ENCODE measurements around the gene THOC7.

THOC7 gene

DNA sequence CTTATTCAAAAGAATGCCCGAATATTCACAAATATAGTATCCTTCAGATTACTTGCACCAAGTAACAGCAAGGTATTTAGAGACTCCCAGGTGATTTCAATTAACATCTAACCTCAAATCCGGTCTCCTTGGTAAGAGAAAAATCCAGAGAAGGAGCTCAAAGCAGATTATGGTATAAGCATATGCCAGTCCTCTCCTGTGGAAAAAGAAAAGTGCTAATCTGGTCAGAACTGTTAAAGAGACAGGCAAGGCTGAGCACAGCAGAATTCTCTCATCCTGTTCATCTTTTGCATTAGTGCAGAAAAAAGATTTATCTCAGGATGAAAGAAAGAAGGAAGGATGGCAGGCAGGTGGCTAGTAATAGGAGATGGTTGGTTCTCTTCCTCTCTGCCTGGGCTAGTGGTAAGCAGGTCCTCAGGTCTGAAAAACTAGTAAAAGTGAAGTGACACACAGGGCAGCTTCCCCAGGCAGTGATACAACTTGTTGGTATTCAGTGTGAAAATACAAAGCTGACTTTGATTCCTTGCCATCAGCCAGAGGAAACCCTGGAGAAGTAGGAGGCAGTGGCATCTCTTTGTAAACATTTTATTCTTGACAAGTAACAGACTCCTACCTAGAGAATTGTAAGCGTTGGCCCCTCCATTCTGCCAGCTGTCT, 14.3 kb upstream of the THOC7 start:
- no peak for DNase-seq

- no peak for DNase-seq
Measured at GRCh38 chr3:63876260-63876659, 12.7 kb upstream of the THOC7 start.

- DNase-seq: no peak
Measured at GRCh38 chr3:63875510-63875909, 11.9 kb upstream of the THOC7 start.

GRCh38 chr3:63874769-63875168, 11.2 kb upstream of the THOC7 start:
- no peak for DNase-seq

DNA sequence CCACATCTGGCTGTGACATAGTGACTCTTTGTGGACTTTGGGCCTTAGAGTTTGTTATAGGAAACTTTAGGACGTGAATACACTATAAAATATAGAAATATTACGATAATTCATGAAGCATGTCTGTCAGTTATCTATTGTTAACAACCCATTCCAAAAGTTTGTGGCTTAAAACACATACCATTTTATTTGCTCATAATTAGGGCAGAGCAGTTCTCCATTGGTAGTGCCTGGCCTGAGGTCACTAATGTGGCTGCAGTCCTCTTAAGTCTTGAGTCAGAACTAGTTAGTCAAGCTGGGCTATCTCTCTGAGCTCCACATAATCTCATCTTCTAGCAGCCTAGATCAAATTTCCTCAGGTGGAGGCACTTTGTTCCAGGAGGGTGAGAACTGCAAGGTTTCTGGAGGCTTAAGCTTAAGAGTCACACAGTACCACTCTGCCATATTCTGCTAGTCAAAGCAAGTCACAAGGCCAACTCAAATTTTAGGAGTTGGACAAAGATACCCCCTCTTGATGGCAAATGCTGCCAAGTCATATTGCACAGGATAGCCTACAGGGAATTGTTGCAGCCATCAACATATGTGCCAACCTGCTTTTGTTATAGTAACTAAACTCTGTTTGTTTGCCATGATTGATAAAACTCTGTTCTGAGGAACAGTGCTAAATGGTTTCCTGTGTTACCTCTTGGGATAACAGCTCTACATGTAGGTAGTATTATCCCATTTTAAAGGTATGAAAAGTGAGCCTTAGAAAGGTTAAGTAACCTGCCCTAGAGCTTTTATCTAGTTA, 8.7 kb upstream of the THOC7 start:
- no peak for DNase-seq

GRCh38 chr3:63870615-63871005, 7.0 kb upstream of the THOC7 start:
- no peak for DNase-seq

DNA sequence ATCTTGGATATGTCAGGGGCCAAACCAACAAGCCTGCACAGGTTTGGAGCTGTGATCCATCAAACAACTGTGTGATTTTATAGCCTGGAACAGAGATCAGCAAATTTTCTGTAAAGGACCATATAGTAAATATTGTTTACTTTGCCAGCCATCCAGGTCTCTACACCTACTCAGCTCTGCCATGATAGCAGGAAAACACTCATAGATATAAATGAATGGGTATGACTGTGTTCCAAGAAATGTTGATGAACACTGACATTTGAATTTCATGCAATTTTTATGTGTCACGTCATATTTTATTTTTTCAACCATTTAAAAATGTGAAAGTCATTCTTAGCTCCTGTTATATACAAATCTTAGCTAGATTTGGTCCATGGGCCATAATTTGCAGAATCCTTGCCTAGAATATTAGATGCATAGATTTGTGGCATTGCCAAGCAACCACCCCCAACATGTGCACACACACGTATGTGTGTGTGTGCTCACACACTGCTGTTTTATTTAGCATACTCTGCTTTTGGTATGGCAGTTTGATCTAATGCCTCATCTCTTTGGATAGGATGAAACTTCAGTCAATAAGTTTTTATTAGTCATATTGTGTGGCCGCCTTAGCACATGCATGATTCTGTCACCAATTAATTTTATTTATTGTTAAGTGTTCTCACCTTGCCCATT, 6.5 kb upstream of the THOC7 start:
- no peak for DNase-seq

DNA sequence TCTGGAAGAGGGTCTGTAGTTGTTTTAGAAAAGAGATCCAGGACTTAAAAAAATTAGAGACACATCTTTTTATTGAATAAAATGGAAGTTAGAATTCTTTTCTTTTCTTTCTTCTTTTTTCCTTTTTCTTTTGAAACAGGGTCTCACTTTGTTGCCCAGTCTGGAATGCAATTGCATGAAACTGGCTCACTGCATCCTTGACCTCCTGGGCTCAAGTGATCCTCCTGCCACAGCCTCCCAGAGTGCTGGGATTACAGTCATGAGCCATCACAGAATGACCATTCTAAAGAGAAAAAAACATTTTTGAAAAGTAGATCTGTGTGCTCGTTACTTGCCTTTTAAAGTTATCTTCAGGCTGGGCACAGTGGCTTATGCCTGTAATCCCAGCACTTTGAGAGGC, 3.6 kb upstream of the THOC7 start:
- DNase-seq: no peak

DNA sequence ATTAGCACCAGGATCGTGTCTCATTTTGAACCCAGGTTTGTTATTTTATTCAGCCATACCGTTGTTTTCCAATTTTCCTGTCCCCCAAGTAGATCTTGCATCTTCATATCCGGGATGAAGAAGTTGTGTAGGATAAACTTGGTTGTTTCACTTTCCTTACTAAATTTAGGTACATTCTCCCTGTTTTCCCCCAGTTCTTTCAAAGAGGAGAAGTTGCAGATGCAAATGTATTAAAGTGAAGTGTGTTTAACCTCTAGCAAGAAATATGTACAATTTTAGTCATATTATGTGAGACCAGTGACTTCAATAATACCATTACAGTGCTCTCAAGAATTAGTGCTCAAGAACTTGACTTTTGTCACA, 1.3 kb upstream of the THOC7 start:
- DNase-seq: no peak

- peak; percentile 48 for DNase-seq
Measured at GRCh38 chr3:63864008-63864964, 681 bp upstream of the THOC7 start.

DNA sequence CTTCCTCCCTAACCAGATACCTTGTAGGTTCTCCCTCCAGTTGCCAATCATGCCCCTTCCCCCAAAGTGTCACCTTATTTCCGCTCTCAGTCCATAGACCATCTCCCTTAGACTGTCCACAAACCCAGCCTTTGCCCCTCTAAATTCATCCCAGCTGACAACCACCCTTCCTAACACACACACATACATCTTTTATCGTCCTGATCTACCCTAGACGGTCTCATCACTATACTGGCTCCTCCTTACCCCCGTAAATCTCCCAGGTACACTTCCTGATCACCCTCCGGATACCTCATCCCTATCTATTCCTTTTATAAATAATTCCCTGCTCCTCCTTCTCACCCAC, 828 bp downstream of the THOC7 start:
- no peak for DNase-seq

GRCh38 chr3:63861306-63861705, 2.3 kb downstream of the THOC7 start:
- DNase-seq: no peak

DNA sequence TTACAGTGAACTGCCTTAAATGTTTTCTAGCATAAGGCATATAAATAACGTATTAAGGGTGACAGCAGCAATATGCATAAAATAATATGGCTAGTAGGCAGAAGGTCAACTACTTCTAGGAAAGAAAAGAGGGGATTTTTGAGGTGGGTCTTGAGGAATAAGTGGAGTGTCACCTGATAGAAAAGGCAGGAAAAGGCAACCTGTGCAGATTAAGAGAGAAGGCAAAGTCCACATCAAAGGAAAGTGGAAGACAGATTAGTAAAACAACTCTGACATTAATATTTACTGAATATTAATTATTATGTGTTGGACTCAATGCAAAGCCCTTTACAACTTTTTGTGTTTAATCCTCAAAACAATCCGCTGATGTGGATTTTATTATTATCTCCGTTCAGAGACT, 2.8 kb downstream of the THOC7 start:
- DNase-seq: no peak

DNA sequence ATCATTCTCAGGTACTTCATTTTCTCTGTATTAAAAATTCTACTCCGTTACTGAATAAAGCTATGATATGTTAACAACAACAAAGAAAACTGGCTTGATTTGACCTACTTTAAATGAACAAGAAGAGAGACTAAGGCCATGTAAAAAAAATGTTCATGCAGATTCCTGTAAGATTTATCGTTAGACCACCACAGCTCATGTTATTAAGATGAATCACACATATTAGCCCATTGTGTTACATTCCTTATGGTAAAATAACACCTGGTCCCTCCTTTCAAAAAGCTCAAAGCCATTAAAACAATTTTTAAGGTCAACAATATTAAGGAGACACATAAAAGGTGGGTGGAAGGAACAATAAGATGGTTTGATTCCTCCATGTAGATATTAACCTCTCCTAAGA, 6.3 kb downstream of the THOC7 start:
- DNase-seq: no peak

- DNase-seq: no peak
Measured at GRCh38 chr3:63855333-63855940, 8.2 kb downstream of the THOC7 start.

DNA sequence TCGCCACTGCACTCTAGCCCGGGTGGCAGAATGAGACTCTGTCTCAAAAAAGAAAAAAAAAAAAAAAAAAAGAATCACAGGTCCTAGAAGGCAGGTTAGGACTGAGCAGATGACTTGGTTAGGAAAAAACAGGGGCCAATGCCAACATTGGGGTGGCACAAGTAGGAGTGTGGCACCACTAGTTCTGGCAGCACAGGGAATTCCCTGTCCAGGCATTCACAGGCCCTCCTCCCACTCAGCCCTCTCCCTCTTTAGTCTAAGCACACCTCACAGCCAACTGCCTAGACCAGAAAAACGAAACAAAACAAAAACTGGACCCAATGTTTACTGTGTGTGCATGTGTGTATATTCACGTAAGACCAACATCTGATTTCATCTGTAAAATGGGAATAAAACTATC, 10.5 kb downstream of the THOC7 start:
- no peak for DNase-seq

GRCh38 chr3:63851287-63851686, 12.3 kb downstream of the THOC7 start:
- DNase-seq: no peak

GRCh38 chr3:63849175-63849574, 14.4 kb downstream of the THOC7 start:
- no peak for DNase-seq

- DNase-seq: no peak
Measured at GRCh38 chr3:63847718-63848450, 15.7 kb downstream of the THOC7 start.

GRCh38 chr3:63845215-63845614, 18.4 kb downstream of the THOC7 start:
- DNase-seq: no peak

- no peak for DNase-seq
Measured at GRCh38 chr3:63842127-63842526, 21.5 kb downstream of the THOC7 start.

DNA sequence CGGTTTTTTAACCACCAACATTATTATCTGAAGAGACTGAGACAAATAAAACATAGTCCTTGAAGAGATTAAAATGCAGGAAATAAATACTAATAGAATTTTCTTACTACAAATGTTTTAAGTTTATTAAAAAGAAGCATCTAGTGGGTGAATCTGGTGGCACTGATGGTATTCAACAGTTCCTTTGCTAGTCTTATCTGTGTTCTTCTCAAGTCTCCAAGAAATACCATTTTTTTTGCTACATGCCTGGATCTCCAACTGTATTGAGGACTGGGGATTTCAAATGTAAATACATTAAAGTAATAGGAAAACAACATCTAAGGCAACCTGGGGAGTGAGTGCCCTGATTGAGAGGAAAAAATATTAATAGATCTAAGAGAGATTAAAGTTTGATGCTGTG, 21.9 kb downstream of the THOC7 start:
- DNase-seq: no peak
